Endothelial cell (in vitro differentiated cells): ENCODE data around the gene VWA5A. TPM values are rescaled to one million over a fixed set of nuclear protein-coding genes. Genes with fewer than 3 reads are reported as not detected.
A peak's percentile ranks its signal among the peaks of the same experiment; 100 is the strongest.

Experiments used
- DNase-seq: peaks from one replicate; pipeline ENCODE4 v3.0.0; 2021; ENCODE audit warnings: low spot score
- H3K27ac Mint-ChIP-seq: one replicate; pipeline ENCODE4 v1.8.0; 2021; ENCODE audit warnings: mixed read lengths, inconsistent platforms; ENCODE audit not compliant: unreplicated experiment
- H3K27me3 Mint-ChIP-seq: one replicate; pipeline ENCODE4 v1.8.0; 2021; ENCODE audit warnings: mild to moderate bottlenecking, moderate library complexity, mixed read lengths, inconsistent platforms; ENCODE audit not compliant: unreplicated experiment
- H3K36me3 Mint-ChIP-seq: one replicate; pipeline ENCODE4 v1.8.0; 2021; ENCODE audit warnings: mild to moderate bottlenecking, low read depth, mixed read lengths, inconsistent platforms; ENCODE audit not compliant: unreplicated experiment
- H3K4me1 Mint-ChIP-seq: one replicate; pipeline ENCODE4 v1.8.0; 2021; ENCODE audit warnings: mild to moderate bottlenecking, mixed read lengths, inconsistent platforms; ENCODE audit not compliant: unreplicated experiment
- H3K4me3 Mint-ChIP-seq: one replicate; pipeline ENCODE4 v1.8.0; 2021; ENCODE audit warnings: mild to moderate bottlenecking, mixed read lengths, inconsistent platforms; ENCODE audit not compliant: unreplicated experiment
- H3K9me3 Mint-ChIP-seq: one replicate; pipeline ENCODE4 v1.8.0; 2021; ENCODE audit warnings: mixed read lengths, inconsistent platforms; ENCODE audit not compliant: unreplicated experiment
- total RNA-seq: library from RNA; stranded (reverse); fragmentation: NEBNext Ultra II Directional; extraction: Animal tissue kit (Norgen Biotek cat#: 25700); gene quantifications from one replicate; pipeline ENCODE4 v1.2.1, GENCODE V29; 2021; ENCODE audit not compliant: unreplicated experiment
- TF ChIP-seq, protein P1 (sequence below): fragments of 200-600 bp; sonication (generic); IDR thresholded peaks from one replicate; pipeline ENCODE4 v1.5.0; 2021; ENCODE audit warnings: antibody characterized with exemption; ENCODE audit not compliant: unreplicated experiment

VWA5A gene
- total RNA-seq, 1 donor from 2014 or later, result 64.5 TPM

DNA sequence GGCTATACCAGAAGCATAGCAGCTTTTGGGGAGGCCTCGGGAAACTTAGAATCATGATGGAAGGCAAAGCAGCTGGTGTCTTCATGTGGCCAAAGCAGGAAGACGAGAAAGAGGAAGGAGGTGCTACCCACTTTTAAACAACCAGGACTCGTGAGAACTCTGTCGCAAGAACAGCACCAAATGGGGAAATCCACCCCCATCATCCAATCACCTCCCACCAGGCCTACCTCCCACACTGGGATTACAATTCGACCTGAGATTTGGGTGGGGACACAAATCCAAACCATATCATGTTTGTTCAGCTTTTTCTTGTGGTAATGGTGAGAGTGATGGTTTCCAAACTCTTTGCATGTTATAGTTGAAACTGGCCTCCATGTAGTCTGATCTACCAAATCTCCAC is 35.4 kb downstream of the VWA5A start:
- Mint-ChIP-seq H3K36me3 (peaks cover 17% of the 10 kb centered on the region), H3K27me3 (no peaks in the 10 kb centered on the region), H3K4me1 (no peaks in the 10 kb centered on the region), H3K27ac (no peak overlapping the region), H3K4me3 (no peak overlapping the region), H3K9me3 (no peaks in the 10 kb centered on the region)
- TF ChIP-seq, protein P1, sequence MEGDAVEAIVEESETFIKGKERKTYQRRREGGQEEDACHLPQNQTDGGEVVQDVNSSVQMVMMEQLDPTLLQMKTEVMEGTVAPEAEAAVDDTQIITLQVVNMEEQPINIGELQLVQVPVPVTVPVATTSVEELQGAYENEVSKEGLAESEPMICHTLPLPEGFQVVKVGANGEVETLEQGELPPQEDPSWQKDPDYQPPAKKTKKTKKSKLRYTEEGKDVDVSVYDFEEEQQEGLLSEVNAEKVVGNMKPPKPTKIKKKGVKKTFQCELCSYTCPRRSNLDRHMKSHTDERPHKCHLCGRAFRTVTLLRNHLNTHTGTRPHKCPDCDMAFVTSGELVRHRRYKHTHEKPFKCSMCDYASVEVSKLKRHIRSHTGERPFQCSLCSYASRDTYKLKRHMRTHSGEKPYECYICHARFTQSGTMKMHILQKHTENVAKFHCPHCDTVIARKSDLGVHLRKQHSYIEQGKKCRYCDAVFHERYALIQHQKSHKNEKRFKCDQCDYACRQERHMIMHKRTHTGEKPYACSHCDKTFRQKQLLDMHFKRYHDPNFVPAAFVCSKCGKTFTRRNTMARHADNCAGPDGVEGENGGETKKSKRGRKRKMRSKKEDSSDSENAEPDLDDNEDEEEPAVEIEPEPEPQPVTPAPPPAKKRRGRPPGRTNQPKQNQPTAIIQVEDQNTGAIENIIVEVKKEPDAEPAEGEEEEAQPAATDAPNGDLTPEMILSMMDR, result no peak
- no peak for DNase-seq

DNA sequence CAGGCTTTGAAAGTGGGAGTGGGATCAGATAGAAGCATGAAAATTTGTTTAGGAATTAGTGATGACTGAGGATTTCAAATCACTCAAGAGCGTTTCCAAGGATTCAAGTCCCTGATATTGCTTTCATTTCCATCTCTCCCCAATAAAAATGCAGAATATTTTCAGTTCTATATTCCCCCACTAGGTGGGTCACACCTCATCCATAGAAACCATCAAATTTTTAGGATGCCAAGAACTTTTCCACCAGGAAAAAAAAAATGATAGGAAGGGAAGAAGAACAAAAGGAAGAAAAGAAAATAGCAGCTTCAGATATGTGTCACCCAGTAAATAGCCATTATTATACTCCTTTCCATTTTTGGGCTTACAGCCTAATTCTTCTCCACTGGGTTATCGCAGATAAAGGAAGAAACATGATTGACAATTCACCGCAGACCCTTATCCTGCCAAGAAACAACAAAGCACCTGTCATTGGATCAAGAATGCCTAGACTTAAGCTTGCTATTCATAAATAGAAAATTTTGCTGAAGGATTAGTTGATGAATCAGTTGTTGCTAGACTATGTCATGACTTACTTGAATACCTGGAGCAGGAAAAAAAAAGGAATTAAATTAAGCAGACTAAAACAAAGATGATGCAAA is 37.6 kb downstream of the VWA5A start:
- DNase-seq, result no peak
- TF ChIP-seq, protein P1, result peak; percentile 60
- Mint-ChIP-seq H3K36me3 (peaks cover 7% of the 10 kb centered on the region), H3K4me1 (peaks cover 2% of the 10 kb centered on the region), H3K9me3 (no peaks in the 10 kb centered on the region), H3K27me3 (no peaks in the 10 kb centered on the region), H3K4me3 (no peak overlapping the region), H3K27ac (no peak overlapping the region)

DNA sequence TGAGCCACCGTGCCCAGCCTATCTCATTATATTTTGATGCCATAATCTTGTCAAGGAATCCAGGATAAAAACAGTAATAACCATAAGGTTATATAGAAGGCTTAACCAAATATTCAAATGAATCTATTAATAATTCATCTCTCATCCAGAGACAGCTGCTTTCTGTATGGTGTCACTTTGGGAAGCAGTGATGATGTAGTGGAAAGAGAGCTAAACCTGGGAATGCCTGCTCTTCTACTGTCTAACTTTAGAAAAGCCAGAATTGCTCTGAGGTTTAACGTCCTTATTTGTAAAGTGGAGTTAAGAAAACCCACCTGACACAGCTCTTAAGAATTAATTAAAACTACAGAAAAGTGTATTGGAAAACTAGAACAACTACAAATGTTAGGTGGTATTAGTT is 38.6 kb downstream of the VWA5A start:
- no peak for DNase-seq
- no peaks in the 10 kb centered on the region for H3K9me3 Mint-ChIP-seq
- H3K36me3 Mint-ChIP-seq, result peaks cover 7% of the 10 kb centered on the region
- peaks cover 2% of the 10 kb centered on the region for H3K4me1 Mint-ChIP-seq
- H3K27me3 Mint-ChIP-seq, result no peaks in the 10 kb centered on the region
- TF ChIP-seq, protein P1, result no peak
- H3K27ac Mint-ChIP-seq, result no peak overlapping the region
- no peak overlapping the region for H3K4me3 Mint-ChIP-seq

DNA sequence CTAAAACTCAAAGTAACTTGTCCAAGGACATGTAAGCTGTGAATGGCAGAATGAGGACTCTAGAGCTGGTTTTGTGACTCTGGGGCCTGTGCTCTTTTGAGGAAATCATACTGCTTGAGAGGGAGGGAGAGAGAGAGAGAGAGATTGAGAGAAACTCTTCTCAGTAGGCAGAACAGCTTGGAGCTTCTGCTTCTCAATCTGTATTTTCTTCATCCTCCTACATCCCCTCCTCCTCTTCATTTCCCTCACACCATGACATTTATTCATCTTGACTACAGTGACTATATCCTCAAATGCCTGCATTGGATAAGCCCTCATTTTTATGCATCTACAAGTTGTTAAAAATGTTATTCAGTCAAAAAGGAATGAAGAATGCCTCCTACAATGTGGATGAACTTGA is 44.2 kb downstream of the VWA5A start:
- H3K27ac Mint-ChIP-seq, result no peak overlapping the region
- DNase-seq, result no peak
- TF ChIP-seq, protein P1, result no peak
- H3K36me3 Mint-ChIP-seq, result no peaks in the 10 kb centered on the region
- no peak overlapping the region for H3K4me3 Mint-ChIP-seq
- no peaks in the 10 kb centered on the region for H3K27me3 Mint-ChIP-seq
- H3K4me1 Mint-ChIP-seq, result peaks cover 2% of the 10 kb centered on the region
- no peaks in the 10 kb centered on the region for H3K9me3 Mint-ChIP-seq

DNA sequence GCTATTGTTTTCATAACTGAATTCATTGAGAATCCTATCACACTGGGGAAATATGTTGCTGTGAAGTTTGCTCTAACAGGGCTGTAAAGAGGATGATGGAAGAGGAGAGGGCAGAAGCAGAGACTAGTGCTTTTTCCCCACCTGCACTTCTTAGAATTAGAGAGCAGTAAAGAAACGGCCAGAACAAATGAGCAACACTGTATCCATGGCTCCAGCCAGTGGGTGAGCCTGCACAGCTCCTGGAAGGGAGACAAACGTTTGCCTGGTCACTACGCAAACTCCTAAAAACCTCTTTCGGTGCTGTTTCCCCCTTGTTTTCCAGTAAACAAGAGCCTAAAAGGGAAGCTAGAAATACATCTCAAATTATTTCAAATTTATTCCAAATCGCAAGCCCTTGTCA is 45.7 kb downstream of the VWA5A start:
- Mint-ChIP-seq H3K27ac (no peak overlapping the region), H3K36me3 (no peaks in the 10 kb centered on the region), H3K4me3 (no peak overlapping the region), H3K9me3 (no peaks in the 10 kb centered on the region), H3K4me1 (peaks cover 2% of the 10 kb centered on the region), H3K27me3 (peaks cover 1% of the 10 kb centered on the region)
- DNase-seq, result no peak
- TF ChIP-seq, protein P1, result no peak
